Measurements from ENCODE around the gene TRMO. TPM values are rescaled to one million over a fixed set of nuclear protein-coding genes. Genes with fewer than 3 reads are reported as not detected.

Gene TRMO
- total RNA-seq, 1 experiment from 2014 or later, result 8.6 TPM

GRCh38 chr9:97891736-97892135 is 30.6 kb downstream of the TRMO start:
- Histone ChIP-seq H4K20me1 (ENCODE audit: control insufficient read depth, insufficient read depth, insufficient read length) (no peaks in the 10 kb centered on the region), H3T11ph (ENCODE audit: low read length) (no peak overlapping the region), H3K18ac (ENCODE audit: insufficient read length, low read depth, low read length) (no peak overlapping the region), H3K4ac (ENCODE audit: low read depth, low read length) (no peak overlapping the region), H2BK120ac (ENCODE audit: low read depth, low read length, poor library complexity, severe bottlenecking) (no peak overlapping the region), H2BK5ac (ENCODE audit: insufficient read length, low read length) (no peak overlapping the region), H3K14ac (ENCODE audit: insufficient read depth, low read length) (no peak overlapping the region), H3K4me1 (ENCODE audit: insufficient read depth, low read length) (no peaks in the 10 kb centered on the region), H2BK12ac (ENCODE audit: insufficient read length, low read depth, low read length) (no peak overlapping the region), H2BK20ac (ENCODE audit: low read depth, low read length, poor library complexity, severe bottlenecking) (no peak overlapping the region), H3K79me2 (ENCODE audit: insufficient read depth, low read length) (no peaks in the 10 kb centered on the region), H2AFZ (ENCODE audit: low read length) (no peak overlapping the region), H2AK5ac (ENCODE audit: insufficient read length, low read length) (no peak overlapping the region), H3K23me2 (ENCODE audit: insufficient read length, low read depth, low read length, poor library complexity, severe bottlenecking) (no peaks in the 10 kb centered on the region), H4K91ac (ENCODE audit: insufficient read length, low read depth, low read length) (no peak overlapping the region), H3K4me2 (ENCODE audit: insufficient read depth, insufficient read length, low read length) (no peak overlapping the region), H3K27ac (ENCODE audit: insufficient read length, low read depth, low read length) (no peak overlapping the region), H3K9me3 (ENCODE audit: control insufficient read depth, low read depth, low read length) (no peaks in the 10 kb centered on the region), H3K23ac (ENCODE audit: insufficient read length, low read depth, low read length) (no peak overlapping the region), H4K8ac (replicated peaks; ENCODE audit: insufficient read length, low read depth, low read length) (no peak overlapping the region), H3K56ac (ENCODE audit: insufficient read length, low read depth, low read length) (no peak overlapping the region), H3K79me1 (ENCODE audit: insufficient read depth, low read depth, low read length, poor library complexity, severe bottlenecking) (no peaks in the 10 kb centered on the region), H3K27me3 (ENCODE audit: insufficient read depth, low read length) (no peaks in the 10 kb centered on the region), H3K9ac (ENCODE audit: extremely low read depth, insufficient read length, low read length) (no peak overlapping the region), H4K5ac (ENCODE audit: insufficient read length, low read depth, low read length) (no peak overlapping the region), H2BK15ac (ENCODE audit: low read depth, low read length) (no peak overlapping the region)
- no peak for DNase-seq
- no CpG with 5 or more reads among the region's 5 CpGs for WGBS (ENCODE audit: extremely low coverage, insufficient read length, low lambda C conversion rate)
- Mint-ChIP-seq H3K4me1 (peaks cover 9 to 10% of the 10 kb centered on the region in 2 experiments), H3K9me3 (peaks cover 0 to 3% of the 10 kb centered on the region in 2 experiments; a peak in 1 of 5 replicates), H3K4me3 (no peak overlapping the region), H3K27me3 (ENCODE audit: low read depth) (peaks cover 63% of the 10 kb centered on the region), H3K36me3 (ENCODE audit: insufficient read depth in 1 of 3, low read depth in 3 of 3) (no peaks in the 10 kb centered on the region), H3K27ac (no peak overlapping the region)
- no peak for TF ChIP-seq CTCF (conservative IDR thresholded peaks at IDR 0.05)

All from H9 (cell line).